HPDE6-E6E7 (cell line): ENCODE data around the gene ACAT2.
A peak's percentile ranks its signal among the peaks of the same experiment; 100 is the strongest.
"Not testable (repeated sequence)": the region's sequence is repeated elsewhere in the genome, so short reads cannot be mapped to it uniquely, and the experiment has no call there.

Source experiments
- DNase-seq: peaks from one replicate; pipeline ENCODE4 v3.0.0; 2011; ENCODE audit warnings: missing footprints; ENCODE audit errors: extremely low spot score

The ACAT2 gene

DNA sequence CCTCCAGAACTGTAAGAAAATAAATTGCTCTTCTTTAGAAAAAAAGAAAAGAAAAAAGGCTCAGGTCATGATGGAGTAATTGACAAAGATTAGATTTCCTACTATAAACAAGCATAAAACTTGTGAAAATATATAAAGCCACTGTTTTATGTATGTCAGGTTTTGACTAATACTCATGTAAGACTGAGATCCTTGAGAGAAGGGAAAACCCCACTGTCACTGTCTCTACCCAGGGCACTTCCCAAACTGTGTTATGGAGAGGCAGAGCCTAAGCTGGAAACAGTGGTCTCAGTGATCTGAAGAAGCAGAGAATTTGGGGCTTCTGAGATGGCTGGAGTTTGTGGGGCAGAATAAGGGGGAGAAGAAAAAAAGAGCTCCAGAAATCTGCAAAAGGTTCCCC, 7.6 kb downstream of the ACAT2 start:
- DNase-seq: no peak

GRCh38 chr6:159772196-159772595, 10.4 kb downstream of the ACAT2 start:
- DNase-seq: no peak

GRCh38 chr6:159777240-159777904, 15.5 kb downstream of the ACAT2 start:
- no peak for DNase-seq

DNA sequence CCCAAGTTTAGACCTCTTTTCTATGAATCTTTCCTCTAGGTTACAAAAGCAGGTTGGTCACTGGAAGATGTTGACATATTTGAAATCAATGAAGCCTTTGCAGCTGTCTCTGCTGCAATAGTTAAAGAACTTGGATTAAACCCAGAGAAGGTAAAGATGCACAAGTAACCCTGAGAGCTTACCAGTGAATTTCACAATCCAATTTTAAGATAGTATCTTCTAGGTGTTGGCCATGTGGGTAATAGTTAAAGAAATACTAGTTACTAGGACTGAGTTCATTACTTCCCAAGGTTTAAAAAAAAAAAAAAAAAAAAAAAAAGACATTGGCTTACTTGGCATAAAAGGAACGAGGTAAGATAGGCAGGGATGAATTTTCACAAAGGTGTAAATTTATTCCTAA, 16.3 kb downstream of the ACAT2 start:
- DNase-seq: no peak

DNA sequence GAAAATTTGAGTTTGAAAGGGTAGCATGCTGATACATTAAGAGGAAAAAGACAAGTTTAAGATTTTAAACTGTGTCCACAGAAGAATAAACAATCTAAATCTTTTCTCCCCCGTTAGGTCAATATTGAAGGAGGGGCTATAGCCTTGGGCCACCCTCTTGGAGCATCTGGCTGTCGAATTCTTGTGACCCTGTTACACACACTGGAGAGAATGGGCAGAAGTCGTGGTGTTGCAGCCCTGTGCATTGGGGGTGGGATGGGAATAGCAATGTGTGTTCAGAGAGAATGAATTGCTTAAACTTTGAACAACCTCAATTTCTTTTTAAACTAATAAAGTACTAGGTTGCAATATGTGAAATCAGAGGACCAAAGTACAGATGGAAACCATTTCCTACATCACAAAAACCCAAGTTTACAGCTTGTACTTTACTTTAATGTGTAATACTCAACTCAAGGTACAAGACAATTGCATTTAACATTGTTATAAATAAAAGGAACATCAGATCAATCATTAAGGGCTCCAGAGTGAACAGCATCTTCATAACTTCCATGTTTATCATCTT, 16.8 kb downstream of the ACAT2 start:
- DNase-seq: no peak

- no peak for DNase-seq
Observed at GRCh38 chr6:159788276-159788675, 26.4 kb downstream of the ACAT2 start.

DNA sequence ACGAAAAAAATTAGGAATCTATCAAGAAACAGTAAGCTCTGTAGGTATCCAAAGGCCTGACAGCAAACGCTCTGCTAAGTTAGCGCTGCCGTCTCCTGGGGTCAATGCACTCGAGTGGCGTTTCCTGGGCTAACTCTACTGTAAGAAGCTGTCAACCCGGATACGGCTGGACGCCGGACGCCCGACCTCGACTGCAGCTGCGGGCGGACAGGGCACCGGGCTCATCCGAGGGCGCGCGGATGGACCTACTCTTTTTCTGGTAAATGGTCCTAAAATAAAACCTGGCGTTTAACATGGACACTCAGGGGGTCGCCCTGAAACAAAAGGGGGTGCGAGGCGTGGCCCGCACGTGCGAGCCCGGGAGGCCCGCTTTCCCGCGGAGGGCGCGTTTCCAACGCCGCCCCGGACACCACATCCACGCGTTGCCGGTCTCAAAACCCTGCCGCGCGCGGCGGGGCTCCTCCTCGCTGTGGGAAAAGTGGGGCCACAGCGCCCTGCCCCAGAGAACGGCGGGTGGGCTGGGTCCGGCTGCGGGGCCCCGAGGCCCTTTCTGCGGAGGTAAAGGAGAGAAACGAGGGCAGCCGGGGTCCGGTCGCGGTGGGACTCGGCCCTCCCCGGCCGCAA, 27.0 kb downstream of the ACAT2 start:
- peak; percentile 27 for DNase-seq

DNA sequence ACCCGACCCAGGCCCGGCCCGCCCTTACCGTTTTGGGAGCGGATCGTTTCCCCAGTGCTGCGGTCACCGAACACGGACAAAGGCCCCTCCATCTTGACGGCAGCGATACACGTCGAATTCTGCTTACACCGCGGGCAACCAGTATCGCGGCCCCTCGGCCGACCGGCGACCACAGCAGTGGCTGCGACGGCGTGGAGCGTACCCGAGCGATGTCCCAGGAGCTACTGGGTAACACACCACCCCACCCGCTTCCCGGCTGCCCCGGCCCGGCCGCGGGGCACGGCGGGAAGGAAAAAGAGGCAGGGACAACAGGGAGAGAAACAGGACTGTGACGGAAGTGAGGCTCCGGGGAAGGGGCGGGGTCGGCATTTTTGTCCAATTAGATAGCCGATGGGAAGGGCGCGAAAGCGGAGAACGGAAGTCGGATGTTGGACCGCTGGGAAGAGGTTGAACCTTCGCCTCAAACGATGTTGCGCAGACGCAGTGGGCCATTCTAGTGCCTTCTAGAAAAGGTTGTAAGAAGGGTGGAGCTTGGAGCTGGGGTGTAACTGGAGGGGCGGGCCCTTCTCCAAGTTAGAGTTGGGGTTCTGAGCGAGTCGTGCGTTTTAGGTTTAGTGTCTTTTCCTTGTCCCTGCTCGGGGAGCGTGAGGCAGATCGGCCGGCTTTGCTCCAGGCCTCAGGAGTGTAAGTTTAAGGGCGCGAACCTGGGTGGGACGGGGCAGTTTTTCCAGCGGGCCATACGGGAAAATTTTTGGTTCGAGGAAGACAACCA, 27.7 kb downstream of the ACAT2 start, which contains the start of gene TCP1:
TCP1 (minus strand) TSS at position 226 of the 772 bp plus-strand sequence; CDS start at position 92, 134 bp downstream.
- DNase-seq: peak; percentile 93

DNA sequence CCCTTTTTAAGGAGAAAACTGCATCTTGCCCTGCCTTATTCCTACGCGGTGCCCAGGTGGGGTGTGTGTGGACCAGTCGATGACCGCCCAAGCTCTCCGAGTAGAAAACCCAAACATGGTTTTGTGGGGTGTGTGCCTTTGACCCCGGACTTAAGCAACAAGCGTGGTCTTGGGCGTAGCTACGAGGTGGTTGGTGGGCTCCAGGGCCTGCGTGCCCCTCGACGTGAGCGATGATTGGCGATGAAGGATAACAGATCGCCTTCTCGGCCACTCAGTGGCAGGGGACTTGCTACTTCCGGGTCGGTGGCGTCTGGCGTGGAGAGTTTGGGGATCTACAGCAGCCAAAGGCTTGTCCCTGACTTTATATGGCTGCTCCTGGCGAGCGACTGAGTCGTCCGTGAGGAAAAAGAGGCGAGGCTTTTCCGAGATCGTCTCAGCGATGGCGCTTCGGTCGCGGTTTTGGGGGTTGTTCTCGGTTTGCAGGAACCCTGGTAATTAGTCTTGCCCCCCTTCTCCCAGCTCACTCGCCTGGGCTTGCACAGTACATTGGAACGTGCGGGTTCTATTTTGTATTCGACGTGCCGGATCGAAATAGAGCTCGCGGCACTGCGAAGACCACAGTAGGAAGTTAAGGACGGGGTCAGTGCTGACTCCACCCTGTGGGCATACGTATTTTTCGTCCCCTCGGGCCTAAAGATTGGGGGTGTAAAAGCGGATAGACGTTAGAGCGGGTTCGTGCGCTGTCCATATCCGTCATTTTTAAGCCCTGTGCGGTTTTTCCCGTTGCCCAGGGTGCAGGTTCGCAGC, 28.5 kb downstream of the ACAT2 start, which contains the start of gene MRPL18:
MRPL18 (plus strand) TSS at position 319 of the 807 bp plus-strand sequence; CDS start at position 440, 121 bp downstream.
- DNase-seq: peak; percentile 91

DNA sequence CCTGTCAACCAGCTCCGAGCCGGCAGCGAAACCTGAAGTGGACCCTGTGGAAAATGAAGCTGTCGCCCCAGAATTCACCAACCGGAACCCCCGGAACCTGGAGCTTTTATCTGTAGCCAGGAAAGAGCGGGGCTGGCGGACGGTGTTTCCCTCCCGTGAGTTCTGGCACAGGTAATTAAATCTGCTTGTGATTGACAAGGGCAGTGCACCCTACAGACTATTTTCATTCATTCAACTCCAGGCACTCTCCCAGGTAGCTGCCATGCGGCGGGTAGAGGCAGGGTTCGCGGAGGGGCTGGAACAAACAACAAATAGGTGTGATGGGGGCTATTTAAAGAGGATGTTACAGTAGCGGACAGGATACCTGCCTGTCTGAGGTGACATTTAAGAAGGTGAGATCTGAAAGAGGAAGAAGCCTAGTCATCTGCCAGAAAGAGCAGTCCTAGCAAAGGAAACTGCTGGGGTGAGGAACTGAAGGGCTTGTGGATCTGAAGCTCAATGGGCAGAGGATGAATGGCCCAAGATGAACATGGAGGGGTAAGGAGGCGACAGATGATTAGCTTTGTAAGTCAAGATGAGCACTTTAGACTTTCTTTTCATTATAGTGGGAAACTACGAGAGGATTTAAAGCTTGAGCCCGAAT, 29.2 kb downstream of the ACAT2 start:
- no peak for DNase-seq

GRCh38 chr6:159794976-159795375, 33.1 kb downstream of the ACAT2 start:
- not testable (repeated sequence) for DNase-seq

DNA sequence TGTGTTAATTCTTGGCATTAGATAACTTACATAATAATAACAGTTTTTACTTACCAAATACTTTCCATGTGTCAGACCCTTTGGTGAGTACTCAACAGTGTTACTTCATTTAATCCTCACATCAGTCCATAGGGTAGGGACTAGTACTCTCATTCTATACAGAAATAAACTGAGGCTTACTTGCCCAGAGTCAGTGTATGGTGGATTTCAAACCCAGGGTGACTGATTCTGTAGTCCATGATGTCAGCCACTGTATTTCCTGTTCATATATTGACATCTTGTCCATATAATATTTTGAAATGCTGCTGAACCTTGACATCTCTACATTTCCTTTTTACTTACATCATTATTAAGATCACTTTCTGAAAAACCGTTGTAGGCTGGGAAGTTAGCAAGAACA, 35.7 kb downstream of the ACAT2 start:
- no peak for DNase-seq

DNA sequence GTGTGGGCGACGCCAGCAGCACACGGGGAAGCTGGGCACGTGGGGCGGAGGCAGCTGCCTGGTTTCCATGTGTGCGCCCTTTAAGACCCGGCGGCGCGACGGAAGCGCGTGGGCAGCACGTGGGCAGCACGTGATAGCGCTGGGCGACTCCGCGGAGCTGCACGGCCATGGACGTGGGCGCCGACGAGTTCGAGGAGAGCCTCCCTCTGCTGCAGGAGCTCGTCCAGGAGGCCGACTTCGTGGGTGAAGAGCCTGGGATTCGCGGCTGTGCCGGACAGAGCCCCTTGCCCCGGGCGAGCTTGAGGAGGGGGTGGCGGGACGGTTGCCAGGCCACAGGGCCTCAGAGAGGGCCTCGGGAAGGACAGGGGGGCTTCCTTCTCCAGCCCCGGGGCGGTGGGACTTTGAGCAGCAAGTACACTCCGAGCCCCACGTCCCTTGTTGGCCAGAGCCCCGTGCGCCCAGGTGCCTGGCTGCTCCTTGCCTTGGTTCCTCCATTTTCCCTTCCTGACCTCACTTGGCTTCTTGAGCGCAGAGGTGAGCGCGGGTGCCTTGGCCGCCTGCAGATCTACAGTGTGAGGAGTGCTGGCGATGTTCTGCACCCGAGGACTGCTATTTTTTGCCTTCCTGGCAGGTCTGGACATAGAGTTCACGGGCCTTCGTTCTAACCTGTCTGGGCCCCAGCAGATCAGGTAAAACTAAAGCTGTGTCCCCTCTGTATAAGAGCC, 38.5 kb downstream of the ACAT2 start, which contains the start of gene PNLDC1:
PNLDC1 (plus strand) TSS at position 136 of the 725 bp plus-strand sequence; CDS start at position 168, 32 bp downstream.
- DNase-seq: no peak

DNA sequence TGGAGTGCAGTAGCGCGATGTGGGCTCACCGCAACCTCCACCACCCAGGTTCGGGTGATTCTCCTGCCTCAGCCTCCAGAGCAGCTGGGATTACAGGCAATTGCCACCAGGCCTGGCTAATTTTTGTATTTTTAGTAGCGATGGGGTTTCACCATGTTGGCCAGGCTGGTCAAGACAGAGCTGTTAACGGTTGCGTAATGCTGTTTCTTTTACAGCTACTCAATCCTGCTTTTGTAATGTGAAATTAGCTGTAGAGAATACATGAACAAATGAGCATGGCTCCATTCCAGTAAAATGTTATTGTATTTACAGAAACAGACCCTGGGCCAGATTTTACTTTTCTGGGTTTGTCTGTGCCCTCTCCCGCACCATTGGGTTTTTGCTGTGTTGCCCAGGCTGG, 40.1 kb downstream of the ACAT2 start:
- no peak for DNase-seq

GRCh38 chr6:159804504-159804903, 42.7 kb downstream of the ACAT2 start:
- no peak for DNase-seq

- DNase-seq: no peak
Observed at GRCh38 chr6:159805440-159806020, 43.7 kb downstream of the ACAT2 start.

- DNase-seq: no peak
Observed at GRCh38 chr6:159806021-159806458, 44.2 kb downstream of the ACAT2 start.

DNA sequence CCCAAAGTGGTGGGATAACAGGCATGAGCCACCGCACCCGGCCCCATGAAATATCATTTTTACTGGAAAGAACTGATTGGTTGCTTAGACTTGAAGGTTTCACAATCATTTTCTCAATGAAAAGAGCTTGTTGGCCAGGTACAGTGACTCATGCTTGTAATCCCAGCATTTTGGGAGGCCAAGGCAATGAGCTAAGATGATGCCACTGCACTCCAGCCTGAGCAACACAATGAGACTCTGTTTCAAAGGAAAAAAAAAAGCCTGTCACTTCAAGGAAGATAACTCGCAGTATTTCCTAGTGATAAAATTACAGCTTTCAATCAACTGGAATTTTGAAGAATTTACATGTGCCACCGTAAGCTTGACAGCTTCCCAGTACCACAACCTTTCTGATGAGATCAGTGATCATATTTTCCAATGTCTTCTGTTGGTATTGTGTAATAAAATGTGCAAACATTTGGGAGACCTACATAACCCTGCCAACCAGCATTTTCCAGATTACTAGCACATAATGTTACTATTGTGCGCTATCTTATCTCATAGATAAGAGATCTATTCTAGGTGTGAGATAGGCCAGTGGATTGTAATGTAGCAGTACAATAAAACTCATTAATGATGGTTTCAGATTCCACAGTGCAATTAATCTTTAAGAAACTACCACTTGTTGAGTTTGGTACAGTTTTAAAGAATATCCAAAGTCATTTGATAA, 45.5 kb downstream of the ACAT2 start:
- no peak for DNase-seq

GRCh38 chr6:159808647-159809046, 46.8 kb downstream of the ACAT2 start:
- DNase-seq: no peak
